ENCODE data around the gene EFNA5.

The EFNA5 gene

DNA sequence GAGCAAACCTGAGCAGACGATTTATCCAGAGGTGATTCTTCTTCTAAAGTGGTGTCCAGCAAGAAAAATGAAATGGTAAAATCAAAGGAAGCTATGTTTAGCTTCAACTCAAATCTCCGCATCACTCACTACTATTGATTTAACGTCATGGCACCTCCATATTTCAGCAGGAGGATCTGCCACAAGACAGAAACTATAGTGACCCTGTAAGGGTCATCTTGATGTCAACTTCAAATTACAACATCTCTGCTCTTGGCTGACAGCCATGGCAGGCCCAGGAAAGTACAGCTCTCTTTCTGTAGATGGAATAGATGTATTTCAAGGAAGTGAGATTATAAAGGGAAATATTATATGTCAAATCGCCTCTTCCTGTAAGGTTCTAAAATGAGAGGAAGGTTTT, 10.1 kb upstream of the EFNA5 start:
- Histone ChIP-seq H2AFZ (ENCODE audit: low read length) (no peak overlapping the region), H3K9me2 (ENCODE audit: low read depth, low read length) (no peaks in the 10 kb centered on the region), H3K4me2 (ENCODE audit: low read length) (no peak overlapping the region), H3K9ac (ENCODE audit: low read length) (no peak overlapping the region), H4K20me1 (ENCODE audit: insufficient read depth, low read length) (no peaks in the 10 kb centered on the region), H3K4me1 (ENCODE audit: insufficient read depth, low read length, severe bottlenecking) (no peaks in the 10 kb centered on the region), H3K9me3 (ENCODE audit: low read length) (no peaks in the 10 kb centered on the region), H3K4me3 (ENCODE audit: low read depth, low read length, poor library complexity, severe bottlenecking) (no peak overlapping the region), H3K27me3 (ENCODE audit: insufficient read depth, low read length) (no peaks in the 10 kb centered on the region), H3K27ac (ENCODE audit: low read depth, low read length, poor library complexity, severe bottlenecking) (no peak overlapping the region), H3F3A (ENCODE audit: insufficient read depth, low read length) (no peaks in the 10 kb centered on the region), H3K79me2 (ENCODE audit: insufficient read depth, low read length) (no peaks in the 10 kb centered on the region), H3K36me3 (ENCODE audit: insufficient read depth, low read length) (no peaks in the 10 kb centered on the region)
- TF ChIP-seq EZH2 (IDR thresholded peaks at IDR 0.05; ENCODE audit: borderline replicate concordance, low read length) = no peak
- TF ChIP-seq, protein P1, sequence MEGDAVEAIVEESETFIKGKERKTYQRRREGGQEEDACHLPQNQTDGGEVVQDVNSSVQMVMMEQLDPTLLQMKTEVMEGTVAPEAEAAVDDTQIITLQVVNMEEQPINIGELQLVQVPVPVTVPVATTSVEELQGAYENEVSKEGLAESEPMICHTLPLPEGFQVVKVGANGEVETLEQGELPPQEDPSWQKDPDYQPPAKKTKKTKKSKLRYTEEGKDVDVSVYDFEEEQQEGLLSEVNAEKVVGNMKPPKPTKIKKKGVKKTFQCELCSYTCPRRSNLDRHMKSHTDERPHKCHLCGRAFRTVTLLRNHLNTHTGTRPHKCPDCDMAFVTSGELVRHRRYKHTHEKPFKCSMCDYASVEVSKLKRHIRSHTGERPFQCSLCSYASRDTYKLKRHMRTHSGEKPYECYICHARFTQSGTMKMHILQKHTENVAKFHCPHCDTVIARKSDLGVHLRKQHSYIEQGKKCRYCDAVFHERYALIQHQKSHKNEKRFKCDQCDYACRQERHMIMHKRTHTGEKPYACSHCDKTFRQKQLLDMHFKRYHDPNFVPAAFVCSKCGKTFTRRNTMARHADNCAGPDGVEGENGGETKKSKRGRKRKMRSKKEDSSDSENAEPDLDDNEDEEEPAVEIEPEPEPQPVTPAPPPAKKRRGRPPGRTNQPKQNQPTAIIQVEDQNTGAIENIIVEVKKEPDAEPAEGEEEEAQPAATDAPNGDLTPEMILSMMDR (IDR thresholded peaks at IDR 0.05; ENCODE audit: low read length) = no peak

DNA sequence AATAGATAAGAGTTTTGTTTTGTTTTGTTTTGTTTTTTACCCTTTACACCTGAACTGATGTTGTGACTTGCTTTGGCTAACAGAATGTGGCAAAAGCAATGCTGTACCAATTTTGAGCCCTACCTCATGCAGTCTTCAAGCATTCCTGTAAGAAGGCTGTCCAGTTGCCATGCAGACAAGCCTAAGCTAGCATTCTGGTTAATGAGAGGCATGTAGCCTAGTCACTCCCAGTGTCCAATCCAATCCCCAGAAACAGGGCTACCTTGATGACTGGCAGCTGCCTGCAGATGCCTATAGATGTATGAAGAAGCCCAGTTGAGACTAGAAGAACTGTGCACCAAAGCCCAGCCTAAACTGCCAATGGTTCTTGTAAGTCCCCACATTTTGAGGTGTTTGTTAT, 9.4 kb upstream of the EFNA5 start:
- no peaks in the 10 kb centered on the region for H3K9me3 ChIP-seq (ENCODE audit: low read length)

GRCh38 chr5:107676702-107677101, 6.0 kb upstream of the EFNA5 start:
- TF ChIP-seq EZH2 (IDR thresholded peaks at IDR 0.05; ENCODE audit: borderline replicate concordance, low read length) = no peak
- TF ChIP-seq, protein P1 (IDR thresholded peaks at IDR 0.05; ENCODE audit: low read length) = no peak
- no peaks in the 10 kb centered on the region for H3K36me3 ChIP-seq (ENCODE audit: insufficient read depth, low read length)
- peaks cover 20% of the 10 kb centered on the region for H3K4me1 ChIP-seq (ENCODE audit: insufficient read depth, low read length, severe bottlenecking)
- no peak overlapping the region for H3K27ac ChIP-seq (ENCODE audit: low read depth, low read length, poor library complexity, severe bottlenecking)
- no peaks in the 10 kb centered on the region for H4K20me1 ChIP-seq (ENCODE audit: insufficient read depth, low read length)
- no peaks in the 10 kb centered on the region for H3K9me3 ChIP-seq (ENCODE audit: low read length)
- no peak overlapping the region for H3K9ac ChIP-seq (ENCODE audit: low read length)
- no peak overlapping the region for H3K4me2 ChIP-seq (ENCODE audit: low read length)
- no peaks in the 10 kb centered on the region for H3K79me2 ChIP-seq (ENCODE audit: insufficient read depth, low read length)
- no peak overlapping the region for H3K4me3 ChIP-seq (ENCODE audit: low read depth, low read length, poor library complexity, severe bottlenecking)
- no peaks in the 10 kb centered on the region for H3K27me3 ChIP-seq (ENCODE audit: insufficient read depth, low read length)
- H3K9me2 ChIP-seq (ENCODE audit: low read depth, low read length) = no peaks in the 10 kb centered on the region
- no peak overlapping the region for H2AFZ ChIP-seq (ENCODE audit: low read length)
- no peaks in the 10 kb centered on the region for H3F3A ChIP-seq (ENCODE audit: insufficient read depth, low read length)

More for the DNA sequence above, 9.4 kb upstream of the EFNA5 start:
- no peaks in the 10 kb centered on the region for H3K79me2 ChIP-seq (ENCODE audit: insufficient read depth, low read length)
- no peak overlapping the region for H3K4me2 ChIP-seq (ENCODE audit: low read length)
- no peak overlapping the region for H3K9ac ChIP-seq (ENCODE audit: low read length)
- TF ChIP-seq, protein P1 (IDR thresholded peaks at IDR 0.05; ENCODE audit: low read length) = no peak
- TF ChIP-seq EZH2 (IDR thresholded peaks at IDR 0.05; ENCODE audit: borderline replicate concordance, low read length) = no peak
- no peak overlapping the region for H2AFZ ChIP-seq (ENCODE audit: low read length)
- no peaks in the 10 kb centered on the region for H3K9me2 ChIP-seq (ENCODE audit: low read depth, low read length)
- H3K36me3 ChIP-seq (ENCODE audit: insufficient read depth, low read length) = no peaks in the 10 kb centered on the region
- no peaks in the 10 kb centered on the region for H4K20me1 ChIP-seq (ENCODE audit: insufficient read depth, low read length)
- H3K4me1 ChIP-seq (ENCODE audit: insufficient read depth, low read length, severe bottlenecking) = no peaks in the 10 kb centered on the region
- H3F3A ChIP-seq (ENCODE audit: insufficient read depth, low read length) = no peaks in the 10 kb centered on the region
- H3K4me3 ChIP-seq (ENCODE audit: low read depth, low read length, poor library complexity, severe bottlenecking) = no peak overlapping the region
- H3K27me3 ChIP-seq (ENCODE audit: insufficient read depth, low read length) = no peaks in the 10 kb centered on the region
- H3K27ac ChIP-seq (ENCODE audit: low read depth, low read length, poor library complexity, severe bottlenecking) = no peak overlapping the region

Data from OCI-LY1 (cell line).